Memory B cell (primary cell): ENCODE data around the gene XCL1.

Source experiments
- ATAC-seq: fragments of 150-1000 bp; cut with Tn5 transposase; 2 replicates; pipeline ENCODE4 v1.10.0; 2021; ENCODE audit warnings: low read depth, mild to moderate bottlenecking, moderate library complexity
- DNase-seq, 2 donors: peaks; one replicate each; pipeline ENCODE4 v3.0.0; 2022; ENCODE audit warnings: low spot score in 2 of 2
- H3K27ac Mint-ChIP-seq: one replicate; pipeline ENCODE4 v1.8.0; 2022; ENCODE audit warnings: mild to moderate bottlenecking, moderate library complexity, mixed read lengths
- H3K27me3 Mint-ChIP-seq: one replicate; pipeline ENCODE4 v1.8.0; 2022; ENCODE audit warnings: mixed read lengths
- H3K36me3 Mint-ChIP-seq: one replicate; pipeline ENCODE4 v1.8.0; 2022; ENCODE audit warnings: mild to moderate bottlenecking, mixed read lengths
- H3K4me1 Mint-ChIP-seq: one replicate; pipeline ENCODE4 v1.8.0; 2022; ENCODE audit warnings: mixed read lengths
- H3K4me3 Mint-ChIP-seq: one replicate; pipeline ENCODE4 v1.8.0; 2022; ENCODE audit warnings: mild to moderate bottlenecking, moderate library complexity, mixed read lengths
- H3K9me3 Mint-ChIP-seq: one replicate; pipeline ENCODE4 v1.8.0; 2022; ENCODE audit warnings: mixed read lengths

Gene XCL1

DNA sequence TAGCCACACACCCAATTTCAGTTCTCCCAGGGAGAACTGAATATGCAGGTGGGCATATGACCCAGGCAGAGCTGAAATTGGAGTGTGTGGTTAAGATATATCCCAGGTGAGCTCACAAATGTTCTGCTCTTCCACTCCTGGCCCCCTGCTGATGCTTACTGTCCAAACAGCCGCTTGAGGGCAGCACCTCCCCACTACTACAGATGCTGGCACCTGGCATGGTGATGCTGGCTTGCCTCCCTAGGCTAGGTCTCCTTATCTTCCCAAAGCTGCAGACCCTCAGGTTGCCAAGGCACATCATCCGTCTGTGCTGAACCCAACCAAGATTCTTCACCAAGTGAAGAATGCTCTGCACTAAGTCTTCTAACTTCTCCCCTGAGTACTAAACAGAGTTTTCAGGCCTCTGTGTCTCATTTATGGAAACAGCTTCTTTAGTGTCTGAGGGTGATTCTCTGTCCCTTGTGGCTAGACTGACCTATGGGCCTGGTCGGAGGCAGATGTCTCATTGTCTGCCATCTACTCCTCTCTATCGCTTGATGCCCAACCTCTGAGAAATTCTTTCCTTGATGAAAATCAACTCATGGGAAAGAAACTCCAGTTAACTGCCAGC is 27.2 kb downstream of the XCL1 start:
- peak; percentile 30 to 33 for DNase-seq
- Mint-ChIP-seq H3K27ac (no peak overlapping the region), H3K27me3 (peaks cover 10% of the 10 kb centered on the region), H3K9me3 (no peaks in the 10 kb centered on the region), H3K36me3 (no peaks in the 10 kb centered on the region), H3K4me1 (no peaks in the 10 kb centered on the region), H3K4me3 (no peak overlapping the region)
- ATAC-seq: peak; percentile 66

DNA sequence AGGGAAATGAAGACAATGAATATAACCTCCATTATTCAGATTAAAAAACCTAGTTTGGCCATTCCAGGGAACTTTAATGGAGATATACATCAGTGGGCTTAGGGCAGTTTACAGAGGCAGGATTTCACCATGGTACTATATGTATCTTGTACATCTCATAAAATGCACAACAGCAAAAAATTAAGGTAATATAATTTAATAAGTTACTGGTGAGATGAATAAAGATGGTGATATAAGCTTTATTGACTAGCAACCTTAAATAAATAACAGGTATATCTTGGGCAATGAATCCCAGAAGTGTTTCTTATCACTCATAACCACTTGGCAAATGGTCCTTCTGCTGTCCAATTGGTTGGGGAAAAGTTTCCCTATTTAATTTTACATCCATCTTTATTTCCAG is 29.0 kb downstream of the XCL1 start:
- no peaks in the 10 kb centered on the region for H3K4me1 Mint-ChIP-seq
- peaks cover 11% of the 10 kb centered on the region for H3K27me3 Mint-ChIP-seq
- H3K36me3 Mint-ChIP-seq: no peaks in the 10 kb centered on the region
- no peak overlapping the region for H3K4me3 Mint-ChIP-seq
- ATAC-seq (no peak), DNase-seq (no peak)
- H3K9me3 Mint-ChIP-seq: no peaks in the 10 kb centered on the region
- no peak overlapping the region for H3K27ac Mint-ChIP-seq

DNA sequence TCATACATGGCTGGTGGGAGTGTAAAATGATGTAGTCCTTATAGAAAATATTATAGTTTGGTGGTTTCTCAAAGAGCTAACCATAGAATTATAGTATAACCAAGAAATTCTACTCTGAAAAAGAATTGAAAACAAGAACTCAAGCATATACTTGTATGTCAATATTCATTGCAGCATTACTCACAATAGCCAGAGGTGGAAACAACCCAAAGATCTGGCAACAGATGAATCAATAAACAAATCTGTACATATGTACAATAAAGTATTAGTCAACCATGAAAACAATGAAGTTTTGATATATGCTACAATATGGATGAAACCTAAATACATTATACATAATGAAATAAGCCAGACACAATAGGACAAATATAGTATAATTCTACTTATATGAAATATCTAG is 29.7 kb downstream of the XCL1 start:
- no peaks in the 10 kb centered on the region for H3K36me3 Mint-ChIP-seq
- no peaks in the 10 kb centered on the region for H3K9me3 Mint-ChIP-seq
- H3K27me3 Mint-ChIP-seq: peaks cover 11% of the 10 kb centered on the region
- no peak overlapping the region for H3K27ac Mint-ChIP-seq
- H3K4me1 Mint-ChIP-seq: no peaks in the 10 kb centered on the region
- H3K4me3 Mint-ChIP-seq: no peak overlapping the region
- ATAC-seq: no peak
- no peak for DNase-seq

DNA sequence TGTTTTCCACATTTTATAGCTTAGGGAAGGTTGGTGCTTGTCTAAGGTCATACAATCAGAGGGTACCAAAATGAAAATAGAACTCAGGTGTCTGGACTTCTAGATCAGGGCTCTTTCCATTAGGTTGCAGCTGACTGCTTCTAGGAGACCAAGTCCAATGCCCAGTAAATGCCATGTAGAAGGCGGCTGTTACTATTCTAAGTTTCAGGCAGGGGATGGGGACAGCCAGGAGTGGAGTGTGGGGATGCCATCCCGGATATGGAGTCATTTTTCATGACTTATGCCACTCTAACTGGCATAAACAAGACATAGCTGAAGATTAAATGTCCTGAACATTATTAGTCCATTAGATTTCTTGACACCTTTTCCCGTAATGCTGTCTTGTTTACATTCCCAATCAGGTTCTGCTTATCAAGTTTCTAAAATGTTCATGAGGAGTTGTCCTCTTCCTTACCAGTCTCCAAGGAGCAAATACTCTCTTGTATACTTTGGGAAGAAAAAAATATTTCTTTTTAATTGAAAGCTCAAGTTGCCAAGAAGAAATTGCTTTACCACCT is 31.5 kb downstream of the XCL1 start:
- DNase-seq (no peak), ATAC-seq (no peak)
- Mint-ChIP-seq H3K4me3 (no peak overlapping the region), H3K9me3 (no peaks in the 10 kb centered on the region), H3K36me3 (no peaks in the 10 kb centered on the region), H3K27ac (no peak overlapping the region), H3K27me3 (peaks cover 10% of the 10 kb centered on the region), H3K4me1 (no peaks in the 10 kb centered on the region)

DNA sequence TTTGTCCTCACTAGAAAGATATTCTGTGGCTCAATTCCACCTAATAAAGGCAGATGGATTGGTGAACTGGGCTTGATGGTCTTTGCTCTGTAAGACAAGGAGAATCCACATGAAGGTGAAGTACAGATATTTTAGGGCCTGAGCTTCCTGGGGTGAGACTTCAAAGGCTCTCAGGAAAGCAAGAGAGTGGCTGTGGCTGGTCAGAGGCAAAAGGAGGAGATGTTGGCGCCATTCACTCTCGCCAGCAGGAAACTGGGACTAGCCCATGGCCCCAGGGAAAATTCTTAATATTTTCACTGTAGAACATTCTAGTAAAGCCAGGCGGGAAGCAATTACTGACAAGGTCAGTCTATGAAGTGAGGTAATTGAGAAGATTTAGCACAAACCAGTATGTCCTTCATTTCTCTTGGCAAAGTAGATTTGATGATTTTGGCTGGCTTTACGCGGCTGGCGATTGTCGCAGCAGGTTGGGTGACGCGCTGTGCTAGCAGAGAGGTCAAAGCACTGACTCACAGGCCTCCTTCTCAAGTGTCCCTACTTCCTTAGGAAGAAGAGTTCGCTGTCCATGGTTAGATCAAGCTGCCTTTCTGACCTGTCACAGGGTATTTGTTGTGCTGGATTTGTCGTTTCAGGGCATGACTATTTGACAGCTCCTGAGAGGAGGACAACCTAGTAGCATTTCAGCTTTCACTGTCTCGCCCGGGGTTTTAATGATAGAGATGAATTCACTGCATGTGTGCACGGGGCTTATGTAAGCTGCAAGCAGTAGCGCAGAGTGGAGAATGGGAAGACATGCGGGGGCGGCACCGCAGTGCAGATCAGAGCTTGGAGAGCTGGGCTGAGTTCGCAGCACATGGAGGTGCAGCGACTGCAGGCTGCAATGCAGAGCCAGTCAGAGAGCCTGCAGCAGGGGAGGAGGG is 32.7 kb downstream of the XCL1 start:
- H3K27me3 Mint-ChIP-seq: peaks cover 11% of the 10 kb centered on the region
- no peaks in the 10 kb centered on the region for H3K9me3 Mint-ChIP-seq
- no peaks in the 10 kb centered on the region for H3K4me1 Mint-ChIP-seq
- DNase-seq: no peak
- H3K36me3 Mint-ChIP-seq: no peaks in the 10 kb centered on the region
- no peak for ATAC-seq
- no peak overlapping the region for H3K4me3 Mint-ChIP-seq
- H3K27ac Mint-ChIP-seq: no peak overlapping the region

DNA sequence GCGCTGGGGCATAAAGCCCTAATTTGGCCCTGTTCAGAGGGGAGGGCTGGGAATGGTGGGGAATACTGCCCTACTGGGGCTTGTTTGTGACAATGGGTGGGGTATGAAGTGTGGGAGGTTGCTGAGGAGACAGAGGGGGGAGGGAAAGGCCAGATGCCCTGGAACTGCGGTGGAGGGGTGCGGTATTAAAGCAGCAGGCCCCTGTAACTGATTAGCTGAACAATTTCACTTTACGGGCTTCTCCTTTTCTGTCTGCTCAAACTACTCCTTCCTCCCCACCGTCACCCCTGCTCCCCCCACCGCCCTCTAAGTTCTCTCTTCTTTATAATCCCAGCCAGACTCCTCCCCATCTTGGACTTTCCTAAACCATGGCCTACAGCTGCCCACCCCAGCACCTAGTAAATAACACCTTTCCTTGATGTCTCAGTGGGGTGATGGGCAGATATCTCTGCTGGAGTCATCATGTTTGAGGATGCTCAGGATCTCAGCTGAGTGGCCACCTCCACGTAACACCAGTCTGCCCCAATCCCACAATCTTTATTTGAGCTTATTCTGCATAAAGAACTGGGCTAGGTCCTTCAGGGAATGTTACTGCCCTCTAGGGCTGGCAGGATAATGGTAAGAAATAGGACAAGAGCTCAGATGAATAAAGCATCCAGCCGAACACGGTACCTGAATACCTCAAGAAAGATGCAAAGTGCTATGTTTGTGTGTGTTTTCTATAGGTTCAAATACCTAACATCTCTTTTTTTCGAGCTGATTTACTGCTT is 33.5 kb downstream of the XCL1 start:
- H3K36me3 Mint-ChIP-seq: no peaks in the 10 kb centered on the region
- no peak overlapping the region for H3K27ac Mint-ChIP-seq

DNA sequence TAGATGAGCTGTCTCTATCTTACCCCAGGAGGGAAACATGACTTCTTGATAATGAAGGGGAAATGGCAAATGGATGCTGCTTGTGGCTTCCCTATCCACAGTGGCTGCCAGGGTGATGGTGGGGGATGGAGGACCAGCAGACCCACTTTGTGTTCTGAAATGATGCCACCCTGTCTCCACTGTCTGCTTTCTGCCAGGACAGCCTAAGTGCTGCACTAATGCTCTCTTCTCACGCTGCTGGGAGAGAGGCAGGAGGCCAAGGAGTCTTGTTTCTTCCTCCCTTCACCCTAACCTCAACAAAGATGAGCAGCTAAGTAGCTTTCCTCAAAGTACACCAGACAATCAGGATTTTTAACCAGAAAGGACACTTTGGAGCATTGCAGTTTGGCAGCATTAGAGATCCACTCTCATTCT is 36.6 kb downstream of the XCL1 start:
- ATAC-seq (no peak), DNase-seq (no peak)
- Mint-ChIP-seq H3K36me3 (no peaks in the 10 kb centered on the region), H3K27me3 (peaks cover 9% of the 10 kb centered on the region), H3K9me3 (no peaks in the 10 kb centered on the region), H3K27ac (no peak overlapping the region), H3K4me1 (no peaks in the 10 kb centered on the region), H3K4me3 (no peak overlapping the region)

More for the DNA sequence above, 33.5 kb downstream of the XCL1 start:
- Mint-ChIP-seq H3K27me3 (peaks cover 9% of the 10 kb centered on the region), H3K4me1 (no peaks in the 10 kb centered on the region), H3K9me3 (no peaks in the 10 kb centered on the region), H3K4me3 (no peak overlapping the region)
- ATAC-seq (no peak), DNase-seq (no peak)

DNA sequence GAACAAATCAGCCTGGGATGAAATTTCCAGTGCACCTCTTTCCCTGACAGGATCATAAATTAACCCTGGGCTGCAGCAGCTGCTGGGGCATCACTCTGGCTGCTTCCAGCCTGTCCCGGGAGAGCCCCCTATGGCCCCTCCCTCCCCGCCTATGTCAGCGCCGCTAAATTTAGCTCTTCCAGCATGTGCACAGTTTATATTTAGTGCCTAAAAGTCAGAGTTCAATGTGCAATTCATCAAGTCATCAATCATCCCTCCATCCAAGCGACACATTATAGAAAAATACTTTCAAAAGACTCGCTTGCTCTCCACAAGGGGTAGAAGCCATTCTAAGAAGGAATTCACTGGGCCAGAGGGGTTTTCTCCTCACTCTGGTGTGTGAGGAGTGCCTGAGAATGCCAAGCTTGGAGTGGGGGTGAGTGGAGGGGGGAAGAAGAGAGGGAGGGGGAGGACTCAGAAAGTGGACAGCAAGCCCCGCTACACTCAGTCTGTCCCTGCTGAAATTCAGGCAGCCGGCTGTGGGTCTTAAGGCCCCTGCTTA is 37.4 kb downstream of the XCL1 start:
- DNase-seq (no peak), ATAC-seq (no peak)
- peaks cover 6% of the 10 kb centered on the region for H3K27me3 Mint-ChIP-seq
- no peak overlapping the region for H3K4me3 Mint-ChIP-seq
- no peaks in the 10 kb centered on the region for H3K9me3 Mint-ChIP-seq
- no peaks in the 10 kb centered on the region for H3K36me3 Mint-ChIP-seq
- H3K4me1 Mint-ChIP-seq: no peaks in the 10 kb centered on the region
- H3K27ac Mint-ChIP-seq: no peak overlapping the region

DNA sequence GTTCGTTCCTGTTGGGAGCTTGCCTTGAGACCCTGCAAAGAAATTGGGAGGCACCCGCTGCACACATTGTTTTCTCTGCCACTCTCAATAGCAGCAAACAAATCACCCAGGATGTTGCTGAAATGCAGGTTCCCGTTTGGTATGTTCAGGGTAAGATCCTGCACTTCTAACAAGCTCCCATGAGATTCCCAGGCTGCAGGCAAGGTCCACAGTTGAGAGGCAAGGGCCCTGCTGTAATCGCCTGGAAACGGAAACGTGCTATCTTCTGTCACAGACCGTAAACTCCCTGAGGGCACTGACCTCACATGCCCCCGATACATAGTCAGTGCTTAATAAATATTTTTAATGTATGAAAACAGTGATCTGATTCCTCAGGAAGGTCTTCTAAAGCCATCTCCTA is 37.8 kb downstream of the XCL1 start:
- Mint-ChIP-seq H3K36me3 (no peaks in the 10 kb centered on the region), H3K27ac (no peak overlapping the region), H3K4me3 (no peak overlapping the region), H3K27me3 (peaks cover 6% of the 10 kb centered on the region), H3K4me1 (no peaks in the 10 kb centered on the region), H3K9me3 (no peaks in the 10 kb centered on the region)
- DNase-seq: no peak
- no peak for ATAC-seq

DNA sequence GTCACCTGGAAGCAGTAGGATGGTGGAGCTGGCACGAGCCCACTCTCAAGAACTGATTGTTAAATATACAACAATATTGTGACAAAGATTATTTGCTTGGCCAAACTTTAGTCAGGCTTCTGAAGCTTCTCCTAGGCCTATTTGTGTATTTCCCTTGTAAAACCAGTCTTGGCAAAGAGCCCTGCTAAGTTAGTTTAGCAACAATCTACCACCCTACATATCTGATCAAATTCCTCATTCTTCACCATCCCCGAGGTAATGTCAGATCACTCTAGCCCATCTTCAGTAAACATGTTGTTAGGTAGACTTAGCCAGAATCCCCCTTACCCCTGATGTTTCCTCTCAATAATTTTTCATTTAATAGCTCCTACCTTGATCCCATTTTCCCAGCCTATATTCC is 39.6 kb downstream of the XCL1 start:
- Mint-ChIP-seq H3K4me3 (no peak overlapping the region), H3K36me3 (no peaks in the 10 kb centered on the region), H3K4me1 (no peaks in the 10 kb centered on the region), H3K27me3 (peaks cover 3% of the 10 kb centered on the region), H3K27ac (no peak overlapping the region), H3K9me3 (no peaks in the 10 kb centered on the region)
- ATAC-seq (no peak), DNase-seq (no peak)

DNA sequence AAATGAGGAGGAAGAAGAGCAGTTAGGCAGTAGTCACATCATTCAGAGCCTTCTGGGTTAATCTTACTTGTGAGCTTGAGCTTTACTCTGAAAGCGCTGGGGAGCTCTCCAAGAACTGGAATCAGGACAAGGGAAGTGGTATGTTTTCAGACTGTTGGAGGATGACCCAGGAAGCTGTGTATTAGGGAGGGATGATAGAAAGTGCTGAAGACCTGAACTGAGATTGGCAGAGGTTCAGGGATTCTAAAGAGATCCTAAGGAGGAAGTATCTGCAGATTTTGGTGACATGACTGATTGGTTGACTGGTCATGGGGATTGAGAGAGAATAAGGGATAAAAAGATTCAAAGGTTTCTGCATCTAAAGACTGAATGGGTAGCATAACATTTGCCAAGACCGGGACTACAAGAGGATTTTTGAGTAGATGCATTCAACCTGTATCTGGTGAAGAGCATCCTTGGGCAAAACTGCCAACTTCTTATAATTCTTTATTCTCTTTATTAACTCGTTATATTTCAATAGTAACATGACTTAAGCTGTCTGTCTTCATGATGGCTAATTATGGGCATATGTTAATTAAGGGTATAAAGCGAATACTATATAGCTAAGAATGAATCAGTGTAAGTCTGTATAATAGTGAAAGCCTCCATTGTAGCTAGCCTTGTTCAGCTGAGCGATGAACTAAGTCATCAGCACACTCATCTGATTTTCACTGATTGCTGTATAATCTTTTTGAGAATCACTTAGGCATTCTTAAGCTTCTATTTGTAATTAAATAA is 41.8 kb downstream of the XCL1 start:
- H3K4me1 Mint-ChIP-seq: no peaks in the 10 kb centered on the region

DNA sequence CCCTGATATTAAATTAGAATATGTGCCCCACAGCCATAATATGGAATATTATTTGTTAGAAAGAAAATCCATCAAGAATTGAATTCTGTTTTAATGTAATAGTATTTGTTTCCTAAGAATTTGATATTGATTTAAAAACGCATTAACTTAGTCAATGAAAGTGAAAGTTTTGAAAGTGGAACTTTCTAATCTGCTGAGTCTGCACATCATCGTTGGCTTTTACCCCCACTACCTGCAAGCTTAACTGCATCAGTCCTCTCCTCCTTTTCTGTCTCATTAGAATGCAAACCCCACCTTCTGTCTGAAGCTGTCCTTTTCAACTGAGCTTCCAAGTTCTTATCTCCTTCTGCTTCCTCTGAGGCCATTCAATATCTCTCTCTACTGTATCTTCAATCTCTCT is 42.5 kb downstream of the XCL1 start:
- H3K4me3 Mint-ChIP-seq: no peak overlapping the region
- no peaks in the 10 kb centered on the region for H3K36me3 Mint-ChIP-seq
- H3K27ac Mint-ChIP-seq: no peak overlapping the region
- DNase-seq (no peak), ATAC-seq (no peak)
- H3K27me3 Mint-ChIP-seq: peaks cover 2% of the 10 kb centered on the region
- H3K4me1 Mint-ChIP-seq: no peaks in the 10 kb centered on the region
- no peaks in the 10 kb centered on the region for H3K9me3 Mint-ChIP-seq

More for the DNA sequence above, 41.8 kb downstream of the XCL1 start:
- Mint-ChIP-seq H3K4me3 (no peak overlapping the region), H3K9me3 (no peaks in the 10 kb centered on the region), H3K27me3 (peaks cover 3% of the 10 kb centered on the region), H3K27ac (no peak overlapping the region), H3K36me3 (no peaks in the 10 kb centered on the region)
- no peak for ATAC-seq
- DNase-seq: no peak

DNA sequence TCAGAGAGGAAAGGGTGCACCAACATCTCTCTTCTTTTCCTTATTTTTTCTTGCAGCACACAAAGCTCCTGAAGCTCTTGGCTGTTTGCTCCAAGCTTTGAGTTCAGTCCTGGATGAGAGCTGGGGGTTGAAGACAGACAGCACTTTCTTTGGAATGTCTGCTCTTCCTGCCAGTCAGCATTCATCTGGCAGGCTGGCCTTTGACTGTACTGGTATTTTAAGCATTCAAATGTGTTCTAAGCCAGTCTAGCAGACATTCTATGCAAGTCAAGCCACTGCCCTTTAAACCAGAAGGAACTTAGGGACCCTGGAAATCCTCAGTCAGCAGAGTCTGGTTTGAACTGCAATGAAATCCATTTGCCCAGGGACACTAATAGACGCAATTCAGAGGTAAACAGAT is 45.0 kb downstream of the XCL1 start:
- Mint-ChIP-seq H3K9me3 (no peaks in the 10 kb centered on the region), H3K36me3 (no peaks in the 10 kb centered on the region)

More for the DNA sequence above, 45.0 kb downstream of the XCL1 start:
- no peaks in the 10 kb centered on the region for H3K4me1 Mint-ChIP-seq
- H3K4me3 Mint-ChIP-seq: no peak overlapping the region
- ATAC-seq (no peak), DNase-seq (no peak)
- peaks cover 7% of the 10 kb centered on the region for H3K27me3 Mint-ChIP-seq
- no peak overlapping the region for H3K27ac Mint-ChIP-seq
